ENCODE results near the gene KCNQ1. TPM values are rescaled to one million over a fixed set of nuclear protein-coding genes. Genes with fewer than 3 reads are reported as not detected.

KCNQ1 gene
- total and polyA plus RNA-seq, 9 of the 15 experiments (the other 6 are each of a cell fraction or from before 2014, with no cell fraction given): 0.44 TPM; not detected in 8

- Histone ChIP-seq H3K4me2 (ENCODE audit: insufficient read depth, low read length) (no peak overlapping the region), H3K4me3 (no peak overlapping the region), H3K79me2 (ENCODE audit: control insufficient read depth, insufficient read depth, low read length) (no peaks in the 10 kb centered on the region), H2AFZ (ENCODE audit: low read depth, low read length) (no peak overlapping the region), H3K9me3 (replicated peaks; ENCODE audit: control insufficient read depth, insufficient read depth, low read depth, low read length) (no peaks in the 10 kb centered on the region), H3K36me3 (ENCODE audit: control insufficient read depth, insufficient read depth, low read length) (no peaks in the 10 kb centered on the region), H4K20me1 (replicated peaks; ENCODE audit: control insufficient read depth, insufficient read depth, low read length) (no peaks in the 10 kb centered on the region), H3K27ac (ENCODE audit: extremely low read depth, low read depth, low read length) (no peak overlapping the region), H3K4me1 (replicated peaks in 1 of 2; ENCODE audit: control insufficient read depth in 2 of 2, insufficient read depth in 2 of 2, low read length in 2 of 2) (peaks cover 0 to 37% of the 10 kb centered on the region in 2 experiments; a peak in 2 of 5 replicates), H3K9me1 (ENCODE audit: control insufficient read depth, insufficient read depth, low read length) (no peaks in the 10 kb centered on the region), H3K27me3 (ENCODE audit: control insufficient read depth in 2 of 2, insufficient read depth in 2 of 2, low read length in 2 of 2) (peaks cover 0 to 30% of the 10 kb centered on the region in 2 experiments; a peak in 3 of 5 replicates), H3K9ac (ENCODE audit: insufficient read depth in 1 of 2, low read depth in 2 of 2, low read length in 2 of 2) (no peak overlapping the region)
- DNase-seq (ENCODE audit: extremely low read depth in 1 of 4, low spot score in 3 of 4): no peak
- no peak for ATAC-seq
- intact Hi-C loops (cut with micrococcal nuclease): no loop called here
- in situ Hi-C loops (cut with MboI): no loop called here
- TF ChIP-seq MEF2A (IDR thresholded peaks at IDR 0.05; ENCODE audit: control insufficient read depth, low read depth, low read length) (no peak), ZEB2 (IDR thresholded peaks at IDR 0.05) (no peak), CTCFL (IDR thresholded peaks at IDR 0.05; ENCODE audit: borderline replicate concordance, insufficient read depth, low read depth, low read length, poor library complexity, severe bottlenecking) (no peak), HOMEZ (CRISPR knock-in tag; IDR thresholded peaks at IDR 0.05) (no peak), ZNF354B (CRISPR knock-in tag; IDR thresholded peaks at IDR 0.05) (no peak), E4F1 (CRISPR knock-in tag; IDR thresholded peaks at IDR 0.05; ENCODE audit: borderline replicate concordance) (no peak), SRSF9 (IDR thresholded peaks at IDR 0.05; ENCODE audit: borderline replicate concordance, low read depth, low read length) (no peak), TCFL5 (CRISPR knock-in tag; conservative IDR thresholded peaks at IDR 0.05) (no peak)
- no TSS peak for BruUV-seq (replicated peaks)
- WGBS (ENCODE audit: insufficient coverage, low coverage, missing lambda C conversion rate): 22% methylated on average over 10 of the region's 10 CpGs
- ChIA-PET POLR2A (interaction anchor here (0.6 kb wide), 1 partner anchor 20 kb away, joined by 4 read pairs; no protein-coding TSS in a partner anchor), CTCF (ENCODE audit: low intra/inter-chr PET ratio) (interaction anchor here (0.7 kb wide), 1 partner anchor 13 kb away, joined by 3 read pairs; no protein-coding TSS in a partner anchor)
- FAIRE-seq: no peak
Observed at GRCh38 chr11:2859699-2860037, 414.9 kb downstream of the KCNQ1 start.
